ENCODE measurements around the gene SCG5.

SCG5 gene

DNA sequence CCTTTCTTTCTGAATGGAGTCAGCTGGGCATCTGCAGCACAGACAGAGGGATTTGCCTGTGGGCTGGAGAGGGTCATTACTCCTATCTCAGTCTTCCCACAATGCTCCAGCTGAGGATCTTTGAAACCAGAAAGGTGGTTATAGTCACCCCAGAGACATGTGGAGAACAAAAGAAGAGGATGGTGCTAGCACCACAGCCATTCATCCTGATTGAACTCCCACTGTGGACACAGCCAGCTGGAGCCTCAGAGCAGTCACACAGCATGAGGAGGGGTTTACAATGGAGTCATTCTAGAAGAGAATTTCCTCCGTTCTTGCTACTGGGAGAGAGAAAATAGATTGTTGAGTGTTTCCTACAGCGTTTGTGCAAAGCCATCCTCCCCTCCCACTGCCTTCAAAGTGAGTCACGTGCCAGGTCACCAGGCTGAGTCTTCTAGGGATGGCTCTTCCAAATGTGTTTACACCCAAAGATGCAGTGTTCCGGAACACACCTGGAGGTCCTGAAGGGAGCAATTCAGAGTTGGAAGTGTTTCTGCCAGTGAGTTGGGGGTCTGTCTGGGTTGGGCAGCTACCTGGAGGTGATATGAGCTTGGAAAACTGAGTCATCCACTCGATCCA is 57.4 kb downstream of the SCG5 start:
- H3K4me3 ChIP-seq (ENCODE audit: low read length), result no peak overlapping the region
- no peak for DNase-seq (ENCODE audit: low read depth)
- TF ChIP-seq CTCF (conservative IDR thresholded peaks at IDR 0.05; ENCODE audit: low read length), result no peak

GRCh38 chr15:32700501-32701150 is 59.1 kb downstream of the SCG5 start:
- no peak for TF ChIP-seq CTCF (conservative IDR thresholded peaks at IDR 0.05; ENCODE audit: low read length)
- H3K4me3 ChIP-seq (ENCODE audit: low read length), result no peak overlapping the region
- DNase-seq (ENCODE audit: low read depth), result no peak

DNA sequence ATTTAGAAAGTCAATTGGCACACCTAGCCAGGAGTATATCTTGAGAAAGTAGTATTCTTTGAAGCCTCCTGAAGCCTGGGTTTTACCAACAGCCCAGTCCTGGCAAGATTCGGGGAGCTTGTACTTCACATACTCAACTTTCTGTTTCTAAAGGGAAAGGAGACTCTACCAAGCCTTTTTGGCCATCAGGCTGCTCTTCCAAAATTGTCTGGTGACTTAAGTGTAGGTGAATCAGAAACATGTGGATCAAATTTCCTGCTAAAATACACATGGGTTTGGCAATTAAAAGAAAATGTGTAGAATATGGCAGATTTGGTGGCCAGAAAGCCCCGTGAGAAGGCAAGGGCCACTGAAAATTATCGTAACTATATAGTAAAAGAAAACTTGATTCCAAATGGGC is 60.4 kb downstream of the SCG5 start:
- no peak for TF ChIP-seq CTCF (conservative IDR thresholded peaks at IDR 0.05; ENCODE audit: low read length)
- DNase-seq (ENCODE audit: low read depth), result no peak
- no peak overlapping the region for H3K4me3 ChIP-seq (ENCODE audit: low read length)

GRCh38 chr15:32704395-32704981 is 63.0 kb downstream of the SCG5 start:
- H3K4me3 ChIP-seq (ENCODE audit: low read length), result no peak overlapping the region
- peak; percentile 97 for DNase-seq (ENCODE audit: low read depth)
- no peak for TF ChIP-seq CTCF (conservative IDR thresholded peaks at IDR 0.05; ENCODE audit: low read length)

DNA sequence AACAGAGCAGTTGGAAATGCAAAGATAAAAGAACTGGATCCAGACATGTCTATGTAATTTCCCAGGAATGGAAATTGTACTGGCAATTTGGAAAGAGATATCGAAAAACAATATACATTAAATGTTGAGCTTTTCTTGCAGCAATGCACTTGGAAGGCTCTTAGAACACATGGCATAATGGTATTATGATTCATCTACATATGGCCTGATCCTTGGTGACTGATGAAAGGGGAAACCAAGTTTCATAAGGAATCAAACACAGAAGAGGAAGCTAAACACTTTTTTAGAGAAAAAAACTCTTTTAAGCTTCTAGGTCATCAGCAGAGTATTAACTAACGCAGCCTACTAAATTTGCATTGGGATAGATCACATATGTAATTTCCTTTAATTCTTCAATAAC is 63.9 kb downstream of the SCG5 start:
- DNase-seq (ENCODE audit: low read depth), result no peak
- no peak for TF ChIP-seq CTCF (conservative IDR thresholded peaks at IDR 0.05; ENCODE audit: low read length)
- H3K4me3 ChIP-seq (ENCODE audit: low read length), result no peak overlapping the region

DNA sequence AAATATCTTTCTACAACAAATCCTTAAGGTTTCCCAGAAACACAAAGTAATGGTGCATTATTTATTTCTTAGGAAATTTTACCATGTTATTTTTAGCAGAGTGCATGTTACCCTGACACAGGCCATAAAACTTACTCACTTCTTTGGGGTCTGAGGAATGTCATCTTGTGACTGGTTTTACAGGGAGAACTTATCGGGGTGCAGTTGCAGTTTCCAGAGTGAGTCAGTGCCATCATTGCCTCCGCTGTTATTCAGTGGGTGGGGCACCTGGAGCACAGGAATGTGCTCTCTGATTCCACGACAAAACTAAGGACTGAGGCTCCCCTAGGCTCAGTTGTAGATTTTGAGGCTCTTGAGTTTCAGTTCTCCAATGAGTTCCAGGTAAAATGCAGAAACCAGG is 65.2 kb downstream of the SCG5 start:
- peak; percentile 78 for DNase-seq (ENCODE audit: low read depth)
- TF ChIP-seq CTCF (conservative IDR thresholded peaks at IDR 0.05; ENCODE audit: low read length), result no peak
- no peak overlapping the region for H3K4me3 ChIP-seq (ENCODE audit: low read length)

DNA sequence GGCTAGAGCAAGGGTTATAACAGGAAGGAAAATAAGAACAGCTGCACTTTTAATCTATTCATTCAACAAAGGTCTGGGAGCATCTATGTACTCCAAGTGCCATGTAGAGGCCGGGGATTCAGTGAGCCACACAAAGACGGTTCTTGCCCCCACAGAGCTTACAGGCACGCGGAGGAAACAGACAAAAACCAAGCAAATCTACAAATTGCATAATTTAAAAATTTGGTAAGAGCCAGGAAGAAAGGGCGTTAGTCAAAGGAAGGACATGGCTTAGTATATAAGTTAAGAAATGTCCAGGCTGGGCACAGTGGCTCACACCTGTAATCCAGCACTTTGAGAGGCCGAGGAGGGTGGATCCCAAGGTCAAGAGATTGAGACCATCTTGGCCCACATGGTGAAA is 65.9 kb downstream of the SCG5 start:
- H3K4me3 ChIP-seq (ENCODE audit: low read length), result no peak overlapping the region
- DNase-seq (ENCODE audit: low read depth), result no peak
- no peak for TF ChIP-seq CTCF (conservative IDR thresholded peaks at IDR 0.05; ENCODE audit: low read length)

Data from AG10803 (cell line).